Activated naive CD4-positive, alpha-beta T cell treated with anti-CD3 and anti-CD28 coated beads, Interleukin-2, amount 10 ng/mL, durations not matched to agents 7 days and 5 days (primary cell): Measurements from ENCODE around the gene PPP2R3B.
"Not testable (repeated sequence)": the region's sequence is repeated elsewhere in the genome, so short reads cannot be mapped to it uniquely, and the experiment has no call there.

Source experiments
- CTCF ChIA-PET: fragments of 350-600 bp; sonication (Branson Sonifier 250); formaldehyde crosslinking; loops from one replicate; lab custom pipeline; 2021; ENCODE audit warnings: antibody characterized with exemption; lab: Charles Lee
- DNase-seq: peaks from one replicate; pipeline ENCODE4 v3.0.0-alpha.2; 2020
- H3K27ac Mint-ChIP-seq: one replicate; pipeline ENCODE4 v1.8.0; 2021; ENCODE audit warnings: mild to moderate bottlenecking, moderate library complexity, mixed read lengths
- H3K27me3 Mint-ChIP-seq: one replicate; pipeline ENCODE4 v1.8.0; 2021; ENCODE audit warnings: mild to moderate bottlenecking, mixed read lengths
- H3K36me3 Mint-ChIP-seq: one replicate; pipeline ENCODE4 v1.8.0; 2021; ENCODE audit warnings: mixed read lengths
- H3K4me1 Mint-ChIP-seq: one replicate; pipeline ENCODE4 v1.8.0; 2021; ENCODE audit warnings: mixed read lengths
- H3K4me3 Mint-ChIP-seq: one replicate; pipeline ENCODE4 v1.8.0; 2021; ENCODE audit warnings: mild to moderate bottlenecking, moderate library complexity, mixed read lengths
- H3K9me3 Mint-ChIP-seq: one replicate; pipeline ENCODE4 v1.8.0; 2021; ENCODE audit warnings: mixed read lengths

Gene PPP2R3B

DNA sequence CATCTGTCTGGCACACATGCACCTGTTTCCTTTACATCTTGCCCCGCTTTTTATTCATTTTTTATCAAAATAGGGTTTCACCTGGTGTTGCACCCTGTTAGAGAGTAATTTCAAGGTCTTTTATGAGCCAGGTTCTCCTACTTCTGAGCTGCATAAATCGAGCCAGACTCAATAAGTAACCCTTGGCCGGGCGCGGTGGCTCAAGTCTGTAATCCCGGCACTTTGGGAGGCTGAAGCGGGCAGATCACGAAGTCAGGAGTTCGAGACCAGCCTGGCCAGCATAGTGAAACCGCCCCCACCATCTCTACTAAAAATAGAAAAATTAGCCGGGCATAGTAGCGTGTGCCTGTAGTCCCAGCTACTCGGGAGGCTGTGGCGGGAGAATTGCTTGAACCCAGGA, 1.0 kb upstream of the PPP2R3B start:
- CTCF ChIA-PET, result no interaction called here
- Mint-ChIP-seq H3K9me3 (no peaks in the 10 kb centered on the region), H3K36me3 (peaks cover 3% of the 10 kb centered on the region), H3K27ac (peak overlapping the region; percentile 94), H3K4me3 (peak overlapping the region; percentile 80), H3K27me3 (peaks cover 5% of the 10 kb centered on the region), H3K4me1 (peaks cover 15% of the 10 kb centered on the region)
- DNase-seq, result no peak

DNA sequence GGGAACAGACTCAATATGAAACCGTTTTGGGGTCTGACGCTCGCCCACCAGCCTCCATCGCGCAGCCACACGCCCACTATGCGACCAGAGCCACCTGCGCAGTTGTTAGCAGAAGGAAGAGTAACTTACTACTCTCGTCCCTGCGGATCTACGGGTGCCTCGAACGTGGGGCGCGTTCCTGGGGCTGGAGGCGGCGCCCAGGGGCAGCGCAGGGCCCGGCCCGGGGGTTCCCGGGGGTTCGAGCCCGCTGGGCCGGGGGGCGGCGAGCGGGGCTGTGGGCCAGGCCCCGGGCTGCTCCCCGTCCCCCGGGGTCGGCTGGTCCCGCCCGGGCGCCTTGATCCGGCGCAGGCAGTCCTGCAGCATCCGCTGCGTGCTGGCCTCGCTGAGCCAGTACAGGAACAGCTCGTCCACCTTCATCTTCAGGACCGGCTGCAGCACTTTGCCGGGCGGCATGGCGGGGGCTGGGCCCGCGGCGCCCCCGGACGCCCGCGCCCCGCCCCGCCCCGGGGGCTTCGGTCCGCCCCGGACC, 404 bp downstream of the PPP2R3B start:
- Mint-ChIP-seq H3K4me3 (peak overlapping the region; percentile 59), H3K27ac (peak overlapping the region; percentile 83), H3K36me3 (peaks cover 3% of the 10 kb centered on the region), H3K9me3 (no peaks in the 10 kb centered on the region), H3K27me3 (peaks cover 5% of the 10 kb centered on the region), H3K4me1 (peaks cover 15% of the 10 kb centered on the region)
- DNase-seq, result peak; percentile 43
- CTCF ChIA-PET, result no interaction called here

DNA sequence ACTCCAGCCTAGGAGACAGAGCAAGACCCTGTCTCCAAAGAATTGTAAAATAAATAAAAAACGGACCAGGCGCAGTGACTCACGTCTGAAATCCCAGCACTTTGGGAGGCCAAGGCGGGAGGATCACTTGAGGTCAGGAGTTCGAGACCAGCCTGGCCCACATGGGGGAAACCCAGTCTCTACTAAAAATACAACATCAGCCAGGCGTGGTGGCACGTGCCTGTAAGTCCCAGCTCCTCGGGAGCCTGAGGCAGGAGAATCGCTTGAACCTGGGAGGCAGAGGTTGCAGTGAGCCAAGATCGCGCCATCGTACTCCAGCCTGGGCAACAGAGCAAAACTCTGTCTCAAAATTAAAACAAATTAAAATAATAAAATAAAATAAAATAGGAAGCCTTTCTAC, 971 bp downstream of the PPP2R3B start:
- H3K36me3 Mint-ChIP-seq, H3K9me3 Mint-ChIP-seq, DNase-seq, H3K27me3 Mint-ChIP-seq, CTCF ChIA-PET: not testable (repeated sequence)
- peak overlapping the region; percentile 59 for H3K4me3 Mint-ChIP-seq
- H3K4me1 Mint-ChIP-seq, result peaks cover 15% of the 10 kb centered on the region
- peak overlapping the region; percentile 83 for H3K27ac Mint-ChIP-seq

DNA sequence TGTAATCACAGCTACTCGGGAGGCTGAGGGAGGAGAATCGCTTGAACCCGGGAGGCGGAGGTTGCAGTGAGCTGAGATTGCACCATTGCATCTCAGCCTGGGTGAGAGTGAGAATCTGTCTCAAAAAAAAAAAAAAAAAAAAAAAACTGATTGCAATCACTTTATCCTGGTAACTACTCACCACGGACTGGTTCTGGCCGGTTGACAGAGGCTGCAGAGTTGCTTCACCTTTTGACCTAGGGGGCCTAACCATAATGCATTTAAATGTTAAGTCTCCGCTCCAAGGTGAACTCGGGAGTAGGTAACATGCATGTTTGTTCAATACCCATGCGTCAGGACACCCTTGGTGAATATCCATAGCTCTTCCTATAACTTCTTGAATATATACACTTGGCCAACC, 1.8 kb downstream of the PPP2R3B start:
- peak overlapping the region; percentile 11 for H3K27ac Mint-ChIP-seq
- H3K4me1 Mint-ChIP-seq, result peaks cover 15% of the 10 kb centered on the region
- CTCF ChIA-PET, result no interaction called here
- H3K4me3 Mint-ChIP-seq, result peak overlapping the region; percentile 34
- H3K36me3 Mint-ChIP-seq, result peaks cover 3% of the 10 kb centered on the region
- DNase-seq, result no peak
- no peaks in the 10 kb centered on the region for H3K9me3 Mint-ChIP-seq
- H3K27me3 Mint-ChIP-seq, result peaks cover 5% of the 10 kb centered on the region

DNA sequence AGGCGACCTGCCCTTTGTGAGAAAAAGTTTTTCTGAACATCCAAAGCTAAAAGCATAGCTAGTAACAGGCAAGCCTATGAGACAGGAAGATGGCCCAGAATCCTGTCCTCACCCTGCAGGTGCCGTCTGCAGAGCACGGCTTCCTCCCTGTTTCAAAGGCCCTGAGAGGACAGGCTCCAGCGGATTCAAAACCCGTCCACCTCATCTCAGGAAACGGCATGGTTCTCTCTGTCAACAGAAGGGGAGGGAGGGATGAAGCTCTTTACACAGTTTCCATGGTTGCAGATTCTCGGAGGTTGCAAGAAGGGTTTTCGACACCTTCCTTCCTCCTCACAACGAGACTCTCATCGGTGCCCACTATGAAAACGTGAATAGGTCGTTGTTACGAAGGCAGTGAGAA, 8.3 kb downstream of the PPP2R3B start:
- CTCF ChIA-PET, result no interaction called here

DNA sequence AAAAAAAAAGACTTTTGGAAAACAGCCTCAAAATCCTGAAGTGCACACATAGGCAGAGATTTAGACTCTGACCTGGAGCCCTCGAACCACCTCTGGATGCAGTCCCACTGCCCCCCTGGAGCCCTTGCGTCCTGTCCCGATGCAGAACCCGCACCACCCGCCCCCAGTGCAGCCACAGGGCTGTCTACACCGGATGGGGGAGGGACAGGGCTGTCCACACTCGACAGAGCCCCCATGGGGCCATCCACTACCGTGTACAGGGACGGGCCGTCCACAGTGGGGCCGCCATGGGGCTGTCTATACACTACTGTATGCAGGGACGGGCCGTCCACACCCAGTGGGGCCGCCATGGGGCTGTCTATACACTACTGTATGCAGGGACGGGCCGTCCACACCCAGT, 10.5 kb downstream of the PPP2R3B start:
- H3K27ac Mint-ChIP-seq, DNase-seq, H3K4me3 Mint-ChIP-seq, H3K36me3 Mint-ChIP-seq, H3K9me3 Mint-ChIP-seq, CTCF ChIA-PET: not testable (repeated sequence)
- peaks cover 49% of the 10 kb centered on the region for H3K27me3 Mint-ChIP-seq
- H3K4me1 Mint-ChIP-seq, result peaks cover 46% of the 10 kb centered on the region

More for the DNA sequence above, 8.3 kb downstream of the PPP2R3B start:
- Mint-ChIP-seq H3K27ac (peak overlapping the region; percentile 87), H3K4me1 (peaks cover 34% of the 10 kb centered on the region), H3K36me3 (peaks cover 1% of the 10 kb centered on the region), H3K4me3 (no peak overlapping the region), H3K27me3 (peaks cover 28% of the 10 kb centered on the region), H3K9me3 (no peaks in the 10 kb centered on the region)
- DNase-seq, result peak; percentile 62

DNA sequence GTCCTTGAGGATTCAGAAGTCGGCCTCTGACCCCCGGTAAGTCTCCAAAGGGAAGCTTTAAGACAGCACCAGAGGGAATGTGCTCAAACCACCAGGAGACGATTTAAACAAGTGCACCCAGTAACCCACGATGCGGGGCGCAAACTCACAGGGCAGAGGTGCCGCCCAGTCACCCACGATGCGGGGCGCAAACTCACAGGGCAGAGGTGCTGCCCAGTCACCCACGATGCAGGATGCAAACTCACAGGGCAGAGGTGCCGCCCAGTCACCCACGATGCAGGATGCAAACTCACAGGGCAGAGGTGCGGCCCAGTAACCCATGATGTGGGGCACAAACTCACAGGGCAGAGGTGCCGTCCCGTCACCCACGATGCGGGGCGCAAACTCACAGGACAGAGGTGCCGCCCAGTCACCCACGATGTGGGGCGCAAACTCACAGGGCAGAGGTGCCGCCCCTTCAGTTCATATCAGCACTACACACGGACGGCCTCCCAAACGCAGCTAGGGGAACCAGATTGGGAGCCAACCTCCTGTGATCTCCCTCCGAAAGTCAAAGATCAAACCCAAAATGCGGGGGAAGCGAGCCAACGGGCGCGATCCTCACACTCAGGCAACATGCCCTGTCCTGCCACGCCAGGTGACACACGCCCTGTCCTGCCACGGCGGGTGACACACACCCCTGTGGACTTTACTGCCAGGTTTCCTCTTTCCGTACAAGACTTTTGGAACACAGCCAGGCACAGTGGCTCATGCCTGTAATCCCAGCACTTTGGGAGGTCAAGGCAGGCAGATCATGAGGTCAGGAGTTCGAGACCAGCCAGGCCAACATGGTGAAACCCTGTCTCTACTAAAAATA, 11.3 kb downstream of the PPP2R3B start:
- DNase-seq, result no peak
- Mint-ChIP-seq H3K27me3 (peaks cover 57% of the 10 kb centered on the region), H3K27ac (no peak overlapping the region), H3K36me3 (peaks cover 9% of the 10 kb centered on the region), H3K4me3 (peak overlapping the region; percentile 81), H3K9me3 (no peaks in the 10 kb centered on the region), H3K4me1 (peaks cover 51% of the 10 kb centered on the region)
- CTCF ChIA-PET, result no interaction called here

DNA sequence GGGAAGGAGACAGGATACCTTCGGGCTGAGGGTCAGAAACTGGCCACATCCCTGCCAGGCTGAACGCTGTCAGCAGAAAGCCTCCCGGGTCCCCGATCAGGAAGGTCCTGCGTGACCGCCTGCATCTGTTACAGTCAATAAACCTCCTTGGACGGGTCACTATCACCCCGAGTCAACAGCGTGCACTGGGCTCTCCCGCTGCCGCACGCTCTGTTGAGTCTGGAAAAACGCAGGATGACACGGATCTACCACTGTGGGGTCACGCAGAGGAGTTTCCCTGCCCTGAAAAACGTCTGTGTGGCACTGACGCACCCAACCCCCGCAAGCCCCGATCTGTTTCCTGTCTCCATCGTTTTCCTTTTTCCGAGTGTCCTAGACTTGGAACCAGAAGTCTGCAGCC, 12.1 kb downstream of the PPP2R3B start:
- CTCF ChIA-PET, result no interaction called here
- H3K4me1 Mint-ChIP-seq, result peaks cover 48% of the 10 kb centered on the region
- H3K36me3 Mint-ChIP-seq, result peaks cover 9% of the 10 kb centered on the region
- DNase-seq, result no peak
- H3K4me3 Mint-ChIP-seq, result peak overlapping the region; percentile 81
- H3K27me3 Mint-ChIP-seq, result peaks cover 64% of the 10 kb centered on the region
- H3K9me3 Mint-ChIP-seq, result no peaks in the 10 kb centered on the region
- H3K27ac Mint-ChIP-seq, result no peak overlapping the region

DNA sequence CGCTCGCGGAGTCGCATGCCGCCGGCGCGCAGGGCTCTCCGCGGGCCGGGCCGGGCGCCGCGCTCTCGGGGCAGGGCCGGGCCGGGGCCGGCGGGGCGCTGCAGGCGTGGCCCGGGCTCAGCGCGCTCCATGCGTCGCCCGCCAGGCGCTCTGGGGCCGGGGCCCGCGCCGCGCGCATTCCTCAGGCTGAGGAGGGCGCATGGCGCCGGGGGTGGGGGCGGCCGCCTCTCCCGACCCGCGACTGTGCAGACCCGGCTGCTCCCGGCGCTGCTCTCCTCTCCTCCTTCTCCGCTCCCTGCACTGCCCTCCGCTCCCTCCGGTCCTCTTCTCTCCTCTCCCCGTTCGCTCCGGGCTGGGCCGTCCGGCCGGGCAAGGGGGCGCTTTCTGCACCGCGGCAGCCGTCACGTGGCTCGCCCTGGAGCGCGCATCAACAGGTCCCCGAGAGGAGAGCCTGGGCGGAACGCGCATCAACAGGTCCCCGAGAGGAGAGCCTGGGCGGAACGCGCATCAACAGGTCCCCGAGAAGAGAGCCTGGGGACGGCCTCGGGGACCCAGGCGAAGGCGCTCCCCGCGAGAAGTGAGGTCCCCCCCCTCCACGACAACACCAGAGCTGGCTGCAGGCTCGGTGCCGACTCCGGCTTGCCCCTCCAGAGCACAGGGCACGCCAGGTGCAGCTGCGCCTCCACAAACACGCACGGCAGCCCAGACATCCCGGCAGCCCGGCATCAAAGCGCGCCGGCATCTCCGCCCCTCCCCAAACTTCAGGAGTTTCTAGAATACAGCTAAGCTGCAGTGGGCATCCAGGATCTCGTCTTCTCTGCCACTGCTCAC, 12.9 kb downstream of the PPP2R3B start:
- Mint-ChIP-seq H3K4me3 (peak overlapping the region; percentile 81), H3K36me3 (peaks cover 9% of the 10 kb centered on the region), H3K27ac (peak overlapping the region; percentile 24), H3K27me3 (peaks cover 68% of the 10 kb centered on the region), H3K4me1 (peaks cover 42% of the 10 kb centered on the region), H3K9me3 (no peaks in the 10 kb centered on the region)
- CTCF ChIA-PET, result no interaction called here
- DNase-seq, result peak; percentile 67

DNA sequence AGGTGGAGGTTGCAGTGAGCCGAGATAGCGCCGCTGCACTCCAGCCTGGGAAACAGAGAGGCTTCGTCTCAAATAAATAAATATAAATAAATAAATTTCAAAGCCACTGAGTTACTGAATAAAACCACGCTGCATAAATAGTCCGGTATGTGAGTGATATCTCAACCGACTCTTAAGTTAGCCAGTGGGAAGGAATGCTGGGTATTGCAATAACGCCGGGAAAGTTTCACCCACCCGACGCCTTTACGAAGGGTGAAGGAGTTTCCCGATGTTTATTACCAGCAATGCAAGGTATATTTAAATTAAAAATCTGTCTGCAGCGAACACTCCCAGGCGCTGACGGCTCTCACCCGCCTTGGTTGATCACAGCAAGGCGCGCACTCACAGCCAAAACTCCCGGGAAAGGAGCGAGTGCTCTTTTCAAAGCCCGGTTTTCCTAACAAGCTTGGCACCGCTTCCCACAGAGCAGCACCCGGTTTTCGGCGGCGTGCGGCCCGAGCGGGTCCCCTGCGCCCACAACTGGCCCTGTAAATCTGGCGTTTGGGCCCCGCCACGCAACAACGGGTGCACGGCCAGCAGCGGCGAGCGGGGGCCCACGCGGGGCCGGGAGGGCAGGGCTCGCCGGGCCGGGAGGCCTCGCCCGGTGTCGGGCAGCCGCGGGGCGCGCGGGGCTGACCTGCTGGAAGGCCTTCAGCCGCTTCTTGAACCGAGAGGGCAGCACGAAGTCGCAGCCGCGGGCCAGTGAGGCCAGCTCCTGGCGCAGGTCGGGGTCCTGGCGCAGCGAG, 13.7 kb downstream of the PPP2R3B start:
- Mint-ChIP-seq H3K27ac (no peak overlapping the region), H3K36me3 (peaks cover 9% of the 10 kb centered on the region), H3K27me3 (peaks cover 68% of the 10 kb centered on the region), H3K4me3 (peak overlapping the region; percentile 60), H3K9me3 (no peaks in the 10 kb centered on the region), H3K4me1 (peaks cover 34% of the 10 kb centered on the region)
- CTCF ChIA-PET, result no interaction called here
- DNase-seq, result no peak

DNA sequence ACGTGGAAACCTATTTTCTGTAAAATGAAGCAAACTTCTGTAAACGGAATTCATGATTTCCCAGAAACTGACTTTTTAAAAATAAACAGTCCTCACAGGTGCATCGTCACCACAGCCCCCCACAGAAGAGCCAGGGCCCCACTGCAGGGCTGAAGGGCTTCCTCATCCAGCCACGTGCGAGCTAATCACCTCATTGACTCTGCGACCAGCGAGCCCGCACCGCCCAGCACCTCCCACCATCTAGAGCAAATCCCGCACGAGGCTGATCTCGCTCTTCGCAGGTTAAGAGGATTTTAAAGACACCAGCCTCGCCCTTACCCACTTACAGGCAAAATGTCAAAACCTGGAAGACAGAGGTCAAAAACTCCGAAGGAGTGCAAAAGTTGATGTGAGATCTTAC, 14.8 kb downstream of the PPP2R3B start:
- H3K36me3 Mint-ChIP-seq, result peaks cover 9% of the 10 kb centered on the region
- no peak for DNase-seq
- no peak overlapping the region for H3K27ac Mint-ChIP-seq

DNA sequence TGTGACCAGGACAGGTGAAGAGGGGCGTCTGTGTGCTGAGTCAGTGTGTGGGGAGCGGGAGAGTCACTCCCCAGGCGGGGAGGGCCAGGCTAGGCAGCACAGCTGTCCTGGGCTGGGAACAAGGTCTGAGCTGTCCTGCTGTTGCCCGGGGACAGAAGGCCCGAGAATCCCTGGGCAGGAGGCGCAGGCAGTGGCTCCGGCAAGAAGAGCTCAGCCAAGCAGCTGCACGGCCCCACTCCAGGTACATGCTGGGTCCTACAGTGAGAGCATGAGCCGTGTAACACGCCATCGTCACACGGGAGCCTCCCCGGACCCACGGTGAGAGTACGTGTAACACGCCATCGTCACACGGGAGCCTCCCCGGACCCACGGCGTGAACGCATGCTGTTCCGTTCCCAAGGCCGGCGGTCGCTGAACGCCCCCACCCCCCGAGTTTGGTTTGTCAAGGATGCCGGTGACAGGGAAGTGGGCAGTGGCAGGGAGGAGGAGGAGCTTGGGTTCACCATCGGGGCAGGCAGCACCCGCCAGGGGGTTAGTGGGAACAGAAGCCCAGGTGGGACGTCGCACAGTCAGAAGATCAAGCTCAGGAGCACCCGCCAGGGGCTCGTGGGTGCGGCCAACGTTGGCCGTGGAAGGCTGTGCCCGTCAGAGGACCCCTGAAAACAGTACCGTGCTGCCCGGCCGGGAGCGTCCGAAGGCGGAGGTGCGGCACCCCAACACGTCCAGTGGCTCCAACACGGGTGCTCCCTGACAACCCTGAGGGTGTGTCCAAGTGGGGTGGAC, 15.6 kb downstream of the PPP2R3B start:
- CTCF ChIA-PET, result no interaction called here

More for the DNA sequence above, 14.8 kb downstream of the PPP2R3B start:
- CTCF ChIA-PET, result no interaction called here
- H3K4me1 Mint-ChIP-seq, result peaks cover 33% of the 10 kb centered on the region
- H3K4me3 Mint-ChIP-seq, result peak overlapping the region; percentile 43
- peaks cover 68% of the 10 kb centered on the region for H3K27me3 Mint-ChIP-seq
- no peaks in the 10 kb centered on the region for H3K9me3 Mint-ChIP-seq

DNA sequence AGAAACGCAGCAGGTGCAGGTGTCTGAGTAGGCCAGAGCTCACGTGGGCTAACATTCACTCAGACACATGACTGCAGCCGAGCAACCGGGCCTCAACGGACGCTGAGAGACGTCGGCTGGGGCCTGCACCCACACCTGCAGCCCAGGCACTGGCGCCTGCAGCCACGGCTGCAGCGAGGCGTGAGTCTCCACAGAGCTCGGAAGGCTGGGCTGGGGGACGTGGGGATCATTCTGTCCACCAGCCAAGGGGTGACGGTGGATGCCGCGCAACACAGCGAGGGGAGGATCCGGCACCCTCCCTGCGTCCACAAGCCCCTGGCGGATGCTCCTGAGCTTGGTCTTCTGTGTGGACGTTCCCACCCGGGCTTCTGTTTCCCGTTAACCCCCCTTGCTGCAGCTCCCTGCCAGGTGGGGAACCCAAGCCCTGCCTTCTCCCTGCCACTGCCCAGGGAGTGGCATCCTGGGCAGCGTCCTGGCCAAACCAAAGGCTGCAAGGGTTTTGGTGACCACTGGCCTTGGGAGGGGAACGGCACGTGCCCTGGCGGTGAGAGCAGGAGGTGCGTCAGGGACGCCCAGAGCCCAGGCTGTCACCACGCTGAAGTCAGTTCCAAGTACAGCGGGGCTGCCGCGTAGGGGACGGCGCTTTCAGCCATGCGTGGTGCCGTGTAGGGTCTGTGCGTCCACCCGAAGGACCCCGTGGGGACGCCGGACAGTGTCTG, 16.3 kb downstream of the PPP2R3B start:
- Mint-ChIP-seq H3K27ac (no peak overlapping the region), H3K4me3 (no peak overlapping the region), H3K4me1 (peaks cover 31% of the 10 kb centered on the region), H3K9me3 (no peaks in the 10 kb centered on the region), H3K27me3 (peaks cover 58% of the 10 kb centered on the region), H3K36me3 (peaks cover 9% of the 10 kb centered on the region)
- CTCF ChIA-PET, result no interaction called here
- no peak for DNase-seq

More for the DNA sequence above, 15.6 kb downstream of the PPP2R3B start:
- DNase-seq, result no peak
- Mint-ChIP-seq H3K36me3 (peaks cover 9% of the 10 kb centered on the region), H3K4me3 (no peak overlapping the region), H3K9me3 (no peaks in the 10 kb centered on the region), H3K27me3 (peaks cover 66% of the 10 kb centered on the region), H3K27ac (no peak overlapping the region), H3K4me1 (peaks cover 33% of the 10 kb centered on the region)
